GM15510 (cell line): ENCODE results near the gene CALCR.

ENCODE experiments used
- POLR2A ChIP-seq: IDR thresholded peaks from 3 replicates; pipeline ENCODE4 v1.6.1; 2011; ENCODE audit warnings: borderline replicate concordance; ENCODE audit not compliant: insufficient read length; ENCODE audit errors: extremely low read depth

The CALCR gene

DNA sequence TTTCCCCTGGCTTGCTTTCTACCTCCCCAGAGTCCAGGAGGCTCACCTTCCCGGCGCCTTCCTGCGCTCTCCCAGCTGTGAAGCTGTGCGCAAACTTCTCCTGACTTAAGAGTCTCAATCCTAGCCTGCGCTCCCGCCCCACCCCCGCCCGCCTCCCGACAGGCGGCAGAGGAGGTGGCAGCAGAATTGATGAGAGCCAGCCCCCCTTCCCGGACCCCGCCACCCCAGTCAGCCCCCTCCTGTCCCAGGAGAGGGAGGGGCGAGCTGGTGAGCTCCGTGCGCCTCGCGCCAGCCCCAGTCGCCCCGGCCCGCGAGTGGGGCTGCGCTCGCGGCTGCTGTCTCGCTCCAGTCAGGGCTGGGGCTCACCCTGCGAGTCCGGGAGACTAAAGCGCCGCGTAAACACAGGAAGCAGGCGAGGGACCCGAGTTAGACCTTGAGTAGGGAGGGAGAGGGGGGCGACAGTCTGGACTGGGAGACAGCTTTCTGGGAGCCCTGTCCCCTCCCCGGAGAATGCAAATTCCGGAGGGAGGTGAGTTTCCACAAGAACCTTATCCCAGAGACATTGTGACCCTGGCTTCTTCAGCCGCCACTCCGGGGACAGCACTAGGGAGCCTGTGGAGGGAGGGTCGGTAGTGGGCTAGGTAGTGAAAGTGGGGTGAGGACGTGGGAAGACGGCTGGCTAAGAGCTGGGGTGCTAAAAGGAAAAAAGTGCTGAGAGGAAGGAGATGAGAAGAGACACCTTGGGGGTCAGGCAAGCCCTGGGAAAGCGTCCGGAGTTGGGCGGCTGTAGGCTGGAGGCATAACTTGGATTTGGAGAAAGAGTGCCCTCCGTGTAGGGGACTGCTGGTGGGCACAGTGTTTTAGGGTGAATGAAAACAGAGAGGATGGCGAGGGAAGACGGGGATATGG, at the start of gene CALCR:
TSS of gene CALCR (minus strand) at position 79 of the 909 bp plus-strand sequence. CDS start 87,743 bp downstream, outside the sequence.
- no peak for TF ChIP-seq POLR2A

- TF ChIP-seq POLR2A, result no peak
Measured at GRCh38 chr7:93623816-93624215, 49.3 kb upstream of the CALCR start.

DNA sequence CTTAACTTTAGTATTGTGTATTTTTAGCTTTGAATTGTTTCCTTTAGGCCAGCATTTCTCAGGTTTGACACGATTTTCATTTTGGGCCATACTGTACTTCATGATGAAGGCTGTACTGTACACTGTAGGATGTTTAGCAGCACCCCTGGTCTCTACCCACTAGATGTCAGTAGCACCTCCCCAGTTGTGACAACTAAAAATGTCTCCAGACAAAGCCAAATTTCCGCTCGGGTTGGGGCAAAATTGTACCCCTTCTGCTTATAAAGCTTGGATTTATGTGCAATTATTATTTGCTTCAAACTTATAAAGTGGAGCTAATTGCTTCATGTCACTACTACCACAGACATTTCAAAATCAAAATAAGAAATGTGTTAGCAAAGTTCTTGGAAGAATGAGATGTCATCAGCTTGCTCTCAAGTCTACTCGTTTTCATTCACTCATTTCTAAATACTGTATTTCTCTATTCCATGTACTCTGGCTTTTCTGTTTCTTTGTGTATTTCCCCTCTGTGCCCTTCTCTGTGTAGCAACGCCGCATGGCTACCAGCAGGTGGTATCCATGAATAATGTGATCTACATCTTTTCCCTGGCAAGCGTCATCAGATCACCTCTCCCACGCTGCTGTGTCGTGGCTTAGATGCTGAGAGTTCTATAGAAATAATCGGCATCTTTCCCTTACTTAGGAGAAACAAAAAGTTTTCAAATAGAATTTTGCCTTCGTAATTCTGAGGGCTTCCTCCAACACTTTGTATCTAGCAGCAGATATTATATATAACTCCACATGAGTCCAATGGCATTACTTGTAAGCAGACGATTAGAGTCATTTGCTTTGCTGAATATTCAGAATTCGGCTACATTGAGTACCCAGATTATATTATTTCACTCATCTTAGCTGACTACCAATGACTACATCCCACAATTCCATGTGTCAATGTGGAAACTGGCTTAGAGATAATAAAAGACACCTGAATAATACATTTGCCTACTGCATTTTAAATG, 47.8 kb upstream of the CALCR start:
- TF ChIP-seq POLR2A, result no peak

- no peak for TF ChIP-seq POLR2A
Measured at GRCh38 chr7:93620864-93621263, 46.3 kb upstream of the CALCR start.

DNA sequence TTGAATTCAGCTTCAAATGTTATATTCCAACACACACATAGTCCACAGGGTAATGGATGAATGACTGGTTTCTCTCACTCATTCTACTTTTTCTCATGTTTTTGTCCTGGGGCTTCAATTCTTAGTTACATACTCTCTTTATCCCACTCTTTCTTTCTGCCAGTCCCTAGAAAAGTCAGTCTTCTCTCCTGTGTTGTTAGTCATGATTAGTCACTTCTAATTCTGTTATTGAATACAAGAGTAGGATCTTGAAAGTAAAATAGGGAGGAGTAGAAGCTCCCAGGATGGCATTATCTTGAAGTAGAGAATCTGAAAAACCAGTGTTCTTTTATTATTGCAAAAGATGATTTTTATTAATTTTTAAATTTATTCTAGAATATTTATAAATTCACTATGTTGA, 45.5 kb upstream of the CALCR start:
- no peak for TF ChIP-seq POLR2A

DNA sequence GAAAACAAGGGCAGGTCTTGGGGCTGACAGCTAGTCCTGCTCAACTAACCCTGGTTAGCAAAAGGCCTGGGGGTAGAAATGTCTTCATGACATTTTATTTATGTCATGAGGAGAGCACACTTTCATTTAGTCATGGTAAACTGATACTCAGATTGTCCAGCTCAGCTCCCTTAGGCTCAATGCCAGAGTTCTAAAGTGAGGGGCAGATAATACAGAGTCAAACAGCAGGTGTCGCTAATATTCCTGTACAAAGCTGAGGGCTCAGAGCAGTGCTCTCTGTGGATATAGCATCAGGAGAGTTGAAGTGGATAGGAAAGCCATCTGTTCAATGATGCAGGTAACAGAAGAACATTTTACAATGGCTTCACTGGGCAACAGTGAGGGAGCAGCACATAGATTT, 26.8 kb upstream of the CALCR start:
- TF ChIP-seq POLR2A, result no peak

DNA sequence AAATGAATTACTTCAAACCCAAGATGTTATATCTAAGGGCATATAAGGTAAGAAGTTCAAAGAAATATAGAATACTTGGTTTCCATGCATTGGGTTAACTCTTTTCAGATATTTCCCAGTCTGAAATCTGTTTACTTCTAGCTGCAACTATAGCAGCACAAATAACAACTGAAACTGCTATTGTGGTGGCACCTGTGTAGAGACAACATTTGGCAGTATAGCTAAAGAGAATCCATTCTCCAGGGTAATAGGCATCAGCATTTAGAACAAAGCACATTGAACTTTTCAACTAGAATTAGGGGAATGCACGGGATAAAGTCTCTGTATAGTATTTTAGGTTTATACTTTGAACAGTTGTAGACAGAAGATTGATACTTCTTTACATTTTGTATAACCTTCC, 19.7 kb upstream of the CALCR start:
- no peak for TF ChIP-seq POLR2A

GRCh38 chr7:93592588-93593266, 18.2 kb upstream of the CALCR start:
- no peak for TF ChIP-seq POLR2A

DNA sequence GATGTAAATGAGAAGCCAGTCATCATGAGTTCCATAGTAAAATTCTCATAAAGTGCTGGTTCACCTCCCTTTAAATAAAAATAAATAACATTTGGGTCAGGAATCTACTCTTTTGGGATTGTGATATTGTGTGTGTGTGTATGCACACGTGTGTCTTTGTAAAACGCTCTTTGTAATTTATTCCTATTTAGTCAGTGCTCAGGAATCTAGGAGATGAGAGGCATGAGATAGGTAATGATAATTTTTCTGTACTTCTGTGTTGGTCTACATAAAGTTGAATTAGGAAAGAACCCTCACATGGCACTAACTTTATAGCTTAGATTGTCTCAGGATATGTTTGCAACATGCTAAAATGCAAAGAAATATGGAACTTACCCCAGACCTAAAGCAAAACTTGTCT, 4.9 kb upstream of the CALCR start:
- no peak for TF ChIP-seq POLR2A

- TF ChIP-seq POLR2A, result no peak
Measured at GRCh38 chr7:93578762-93579161, 4.2 kb upstream of the CALCR start.

DNA sequence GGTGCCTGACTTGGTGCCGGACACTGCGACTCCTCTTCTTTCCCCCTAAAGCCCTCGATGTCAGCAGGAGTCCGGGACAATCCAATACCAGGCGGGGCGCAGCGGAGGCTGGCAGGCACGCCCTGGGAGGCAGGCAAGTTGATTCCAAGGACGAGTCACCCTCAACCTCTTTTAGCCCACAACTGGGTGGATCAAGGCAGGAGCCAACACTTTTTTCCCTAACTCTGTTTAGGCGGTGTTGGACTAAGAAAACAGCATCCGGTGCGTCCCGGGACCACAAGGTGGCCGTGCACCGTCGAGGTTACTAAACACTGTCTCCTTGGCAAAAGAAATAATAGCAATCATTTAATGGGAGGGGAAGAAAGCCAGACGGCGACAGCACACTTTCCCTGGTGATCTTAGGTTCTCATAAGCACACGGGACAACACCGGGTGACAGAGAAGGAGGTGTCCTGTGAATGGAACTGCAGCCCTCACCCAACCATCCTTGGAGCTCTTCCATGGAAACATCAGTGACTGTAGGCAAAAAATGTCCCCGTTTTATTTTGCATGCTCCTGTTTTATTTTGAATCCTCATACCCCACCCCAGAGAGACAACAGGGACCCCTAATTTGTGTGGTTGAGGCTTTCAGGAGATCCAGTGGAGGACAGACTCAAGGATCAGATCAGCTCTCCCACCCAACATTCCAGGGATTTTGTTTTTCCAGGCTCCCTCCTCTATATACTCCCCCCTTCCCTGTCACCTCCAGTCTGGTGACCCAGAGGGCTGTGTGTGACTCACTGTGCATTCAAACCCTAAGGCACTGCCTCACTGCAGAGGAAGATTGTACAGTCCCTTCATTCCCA, 1.3 kb upstream of the CALCR start:
- TF ChIP-seq POLR2A, result no peak

- TF ChIP-seq POLR2A, result no peak
Measured at GRCh38 chr7:93574269-93574645, 267 bp downstream of the CALCR start.

DNA sequence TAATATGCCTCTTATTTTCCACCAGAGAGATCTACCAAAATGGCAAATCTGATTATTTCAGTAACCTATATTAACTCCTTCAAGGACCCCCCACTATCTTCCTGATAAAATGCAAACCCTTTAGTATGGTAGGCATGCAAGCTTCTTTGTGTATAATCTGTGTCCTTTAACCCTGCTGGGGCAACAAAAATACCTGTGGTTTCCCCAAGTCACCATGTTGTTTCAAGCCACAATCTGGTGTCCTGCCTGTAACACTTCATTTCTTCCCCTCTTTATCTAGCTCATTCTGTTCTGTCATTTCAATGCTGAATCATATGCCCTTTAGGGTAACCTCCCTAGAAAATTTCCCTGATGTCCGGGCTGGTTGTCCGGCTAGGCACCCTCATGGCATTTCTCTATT, 5.3 kb downstream of the CALCR start:
- no peak for TF ChIP-seq POLR2A

DNA sequence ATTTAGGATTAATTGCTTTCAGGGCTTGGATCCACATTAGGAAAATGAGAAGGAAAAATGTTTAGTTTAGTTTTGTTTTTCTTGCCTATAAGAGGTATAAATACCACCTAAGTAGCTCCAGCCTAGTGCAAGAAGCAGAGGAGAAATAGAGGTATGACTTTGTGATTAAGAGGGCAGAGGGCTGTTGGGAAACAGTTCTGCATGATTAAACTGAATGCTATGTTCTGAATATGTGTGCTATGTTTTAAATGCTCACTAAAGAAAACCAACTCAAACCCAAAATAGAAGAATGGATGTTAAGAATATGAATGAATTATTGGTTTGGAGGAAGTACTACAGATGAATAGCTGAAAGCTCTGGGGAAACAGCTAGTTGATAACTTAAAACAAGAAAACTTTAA, 7.6 kb downstream of the CALCR start:
- no peak for TF ChIP-seq POLR2A
